ENCODE measurements around the gene FAM72B.
A peak's percentile ranks its signal among the peaks of the same experiment; 100 is the strongest.
"Not testable (repeated sequence)": the region's sequence is repeated elsewhere in the genome, so short reads cannot be mapped to it uniquely, and the experiment has no call there.

The FAM72B gene

DNA sequence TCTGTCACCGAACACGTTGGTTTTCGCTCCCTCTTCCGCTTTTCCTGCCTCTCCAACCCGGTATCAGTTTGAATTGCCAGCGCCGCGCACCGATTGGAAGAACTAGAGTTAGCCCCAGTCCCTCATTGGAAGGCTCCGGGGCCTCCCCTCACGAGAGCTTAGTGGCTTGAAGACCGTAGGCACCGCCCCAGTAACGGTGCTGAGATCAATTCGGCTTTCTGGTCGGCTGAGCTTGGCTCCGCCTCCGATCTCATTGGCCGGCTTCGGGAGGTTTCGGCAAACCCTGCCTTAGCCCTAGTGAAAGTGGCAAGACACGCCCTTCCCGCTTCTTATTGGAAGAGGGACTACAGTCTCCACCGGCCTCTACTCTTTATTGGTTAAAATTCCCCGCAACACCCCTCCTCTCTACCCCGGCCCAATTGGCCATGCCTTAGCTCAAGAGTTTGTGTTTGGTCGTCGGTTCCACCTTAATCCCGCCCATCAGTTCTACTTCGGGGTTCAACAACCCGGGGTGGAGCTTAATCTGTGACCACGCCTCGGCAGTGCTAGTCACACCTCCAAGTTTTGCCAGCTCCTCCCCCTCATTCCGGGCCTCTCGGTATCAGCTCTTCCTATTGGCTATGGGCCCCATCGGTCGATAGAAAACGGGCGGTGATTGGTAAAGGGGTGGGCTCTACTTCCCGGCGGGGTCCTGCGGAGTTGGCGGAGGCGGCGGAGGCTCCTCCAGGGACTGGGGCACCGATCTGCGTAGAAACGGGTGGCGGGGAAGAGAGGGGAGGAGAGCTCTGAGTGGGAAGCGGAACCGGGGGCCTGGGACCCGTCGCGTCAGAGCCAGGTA, at the start of gene FAM72B, which contains the start of gene SRGAP2C:
Gene FAM72B, minus strand, starts transcription at position 51 of the 838 bp plus-strand sequence. CDS start 851 bp downstream, outside the sequence.
Gene SRGAP2C, plus strand, starts transcription at position 686 of the 838 bp plus-strand sequence. CDS start 2,472 bp downstream, outside the sequence.
- peak; percentile 99 for DNase-seq

DNA sequence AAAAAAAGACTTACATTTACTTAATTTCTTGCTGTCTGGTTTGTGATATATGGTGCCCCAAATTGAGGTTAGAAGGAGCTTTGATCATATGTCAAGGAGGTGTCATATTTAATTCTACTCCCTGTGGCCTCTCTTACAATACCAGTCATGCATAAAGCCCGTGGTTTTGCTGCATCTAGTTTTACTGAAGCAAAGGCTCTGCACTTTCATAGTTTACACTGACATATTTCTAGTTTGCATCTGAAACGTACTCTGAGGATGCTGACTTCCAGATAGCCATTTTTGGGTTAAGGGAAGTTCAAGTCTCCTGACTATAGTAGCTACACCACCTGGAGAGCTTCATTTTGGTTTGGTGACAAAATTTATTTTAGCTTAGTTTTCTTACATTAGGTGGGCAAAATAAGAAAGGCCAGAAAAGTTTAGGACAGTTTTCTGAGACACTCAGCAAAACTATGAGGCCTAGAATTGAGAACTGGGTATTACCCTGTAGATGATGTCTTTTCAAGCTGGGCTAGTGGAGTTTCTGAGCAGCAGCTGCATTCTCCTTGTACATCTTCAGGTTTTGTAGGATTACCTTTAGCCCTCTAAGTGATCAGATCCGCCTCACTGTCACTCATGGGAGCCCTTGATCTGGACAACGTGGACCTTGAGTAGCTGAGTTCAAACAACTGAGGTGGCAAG, 48.4 kb upstream of the FAM72B start:
- DNase-seq, result not testable (repeated sequence)

DNA sequence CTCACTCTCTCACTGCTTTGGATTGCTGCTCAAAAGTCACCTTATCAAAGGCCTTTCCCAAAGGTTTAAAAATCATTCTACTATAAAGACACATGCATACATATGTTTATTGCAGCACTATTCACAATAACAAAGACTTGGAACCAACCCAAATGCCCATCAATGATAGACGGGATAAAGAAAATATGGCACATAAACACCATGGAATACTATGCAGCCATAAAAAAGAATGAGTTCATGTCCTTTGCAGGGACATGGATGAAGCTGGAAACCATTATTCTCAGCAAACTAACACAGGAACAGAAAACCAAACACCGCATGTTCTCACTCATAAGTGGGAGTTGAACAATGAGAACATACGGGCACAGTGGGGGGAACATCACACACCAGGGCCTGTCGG, 46.5 kb upstream of the FAM72B start:
- not testable (repeated sequence) for DNase-seq

- not testable (repeated sequence) for DNase-seq
These were observed 43.6 kb upstream of the FAM72B start for GRCh38 chr1:121227544-121228330.

DNA sequence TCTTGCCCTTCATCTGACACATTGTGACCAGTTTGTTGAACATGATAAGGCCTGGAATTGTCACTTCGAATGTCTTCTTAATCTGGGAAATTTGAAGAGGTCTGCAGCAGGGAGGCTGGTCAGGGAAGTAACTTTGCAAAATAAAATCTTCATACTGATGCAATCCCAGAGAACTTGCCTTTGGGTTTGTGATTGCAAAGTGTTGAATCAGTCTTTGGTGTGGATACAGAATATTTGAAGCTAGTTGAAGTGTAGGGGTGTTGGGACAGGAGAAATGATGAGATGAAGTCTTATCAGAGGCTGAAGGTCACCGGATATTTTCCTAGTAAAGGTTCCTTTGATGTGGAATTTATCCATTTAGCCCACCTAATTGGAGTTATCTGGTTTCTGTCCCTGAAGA, 42.8 kb upstream of the FAM72B start:
- DNase-seq, result not testable (repeated sequence)

DNA sequence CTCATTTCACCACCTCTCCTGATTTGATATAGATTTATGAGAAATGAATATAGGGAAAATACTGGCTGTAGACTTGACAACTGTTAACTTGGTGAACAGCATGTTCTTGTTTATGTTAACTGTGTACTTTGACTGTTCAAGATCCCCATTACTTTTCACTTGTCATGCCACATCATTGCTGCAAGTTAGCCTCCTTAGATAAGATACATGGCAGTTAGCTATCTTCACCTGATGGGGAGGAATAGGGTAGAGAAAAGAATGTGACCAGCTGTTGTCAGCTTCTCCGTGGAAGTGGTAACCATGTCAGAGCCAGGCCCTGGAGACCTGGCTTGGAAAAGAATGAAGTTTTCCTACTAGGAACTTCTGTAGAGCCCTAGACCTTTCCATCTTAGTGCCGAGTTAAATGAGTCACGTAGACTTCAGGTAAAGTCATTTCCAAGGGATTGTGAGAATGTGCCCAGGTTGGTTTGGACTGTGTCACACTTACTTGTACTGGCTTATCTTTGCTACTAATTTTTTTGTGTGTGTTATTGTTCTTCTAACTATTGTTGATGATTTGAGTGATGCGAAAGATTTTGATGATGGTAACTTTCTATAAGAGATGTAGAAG, 42.3 kb upstream of the FAM72B start:
- DNase-seq, result not testable (repeated sequence)

- DNase-seq, result not testable (repeated sequence)
These were observed 40.6 kb upstream of the FAM72B start for GRCh38 chr1:121224714-121225113.

GRCh38 chr1:121221770-121222169, 37.6 kb upstream of the FAM72B start:
- DNase-seq, result not testable (repeated sequence)

DNA sequence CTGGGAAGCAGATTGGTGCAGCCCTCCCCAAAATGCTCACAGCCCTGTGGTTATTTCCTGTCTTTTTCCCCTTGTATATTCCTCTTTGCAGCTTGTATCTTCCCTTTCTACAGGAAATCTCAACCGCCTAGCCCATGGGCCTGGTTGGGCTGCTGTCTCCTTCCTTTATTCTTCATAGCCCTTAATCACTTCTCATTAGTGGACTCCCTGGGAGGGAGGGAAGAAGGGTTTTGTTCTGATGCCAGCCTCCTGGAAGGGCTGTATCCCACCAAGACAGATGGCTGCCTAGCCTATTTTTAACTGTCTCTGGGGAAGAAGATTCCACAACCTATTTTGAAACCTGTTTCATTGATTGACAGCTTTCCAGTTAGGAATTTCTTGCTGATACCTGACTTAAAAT, 32.5 kb upstream of the FAM72B start:
- DNase-seq, result not testable (repeated sequence)

DNA sequence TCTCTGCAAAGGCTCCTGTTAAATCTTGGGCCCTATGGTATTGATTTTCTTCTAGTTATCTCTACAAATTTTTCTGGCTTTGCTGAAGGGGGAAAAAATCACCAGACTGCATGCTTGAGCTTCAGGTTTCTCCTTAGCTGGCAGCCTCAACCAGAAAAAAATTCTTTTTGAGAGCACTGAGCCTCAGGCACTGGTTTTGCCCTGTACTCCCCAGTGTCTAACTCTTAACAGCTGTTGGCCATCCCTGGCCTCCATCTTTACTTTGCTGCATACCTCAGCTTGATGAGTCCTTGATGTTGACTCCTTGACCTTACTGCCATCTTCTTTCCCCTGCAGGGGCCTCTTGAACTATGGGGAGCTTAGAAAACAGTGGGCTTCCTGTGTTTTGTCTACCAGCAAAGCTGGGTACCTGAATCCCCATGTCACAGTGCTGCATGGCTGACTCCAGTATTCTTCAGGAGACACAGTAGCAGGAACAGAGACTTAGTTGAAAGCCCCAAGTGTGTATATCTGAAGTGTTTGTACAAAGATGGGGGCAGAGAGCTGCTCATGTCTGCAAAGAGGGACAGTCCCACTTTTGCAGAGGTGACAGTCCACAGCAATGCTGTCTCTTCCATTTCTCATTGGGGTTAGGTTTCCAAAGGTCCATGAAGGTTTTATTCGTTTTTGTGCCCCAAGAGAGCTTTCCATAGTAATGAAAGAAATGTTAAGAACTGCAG, 31.7 kb upstream of the FAM72B start:
- not testable (repeated sequence) for DNase-seq

GRCh38 chr1:121214544-121215156, 30.5 kb upstream of the FAM72B start:
- DNase-seq, result not testable (repeated sequence)

- not testable (repeated sequence) for DNase-seq
These were observed 29.4 kb upstream of the FAM72B start for GRCh38 chr1:121213491-121213890.

- not testable (repeated sequence) for DNase-seq
These were observed 26.6 kb upstream of the FAM72B start for GRCh38 chr1:121210778-121211177.

- not testable (repeated sequence) for DNase-seq
These were observed 24.2 kb upstream of the FAM72B start for GRCh38 chr1:121208375-121208774.

DNA sequence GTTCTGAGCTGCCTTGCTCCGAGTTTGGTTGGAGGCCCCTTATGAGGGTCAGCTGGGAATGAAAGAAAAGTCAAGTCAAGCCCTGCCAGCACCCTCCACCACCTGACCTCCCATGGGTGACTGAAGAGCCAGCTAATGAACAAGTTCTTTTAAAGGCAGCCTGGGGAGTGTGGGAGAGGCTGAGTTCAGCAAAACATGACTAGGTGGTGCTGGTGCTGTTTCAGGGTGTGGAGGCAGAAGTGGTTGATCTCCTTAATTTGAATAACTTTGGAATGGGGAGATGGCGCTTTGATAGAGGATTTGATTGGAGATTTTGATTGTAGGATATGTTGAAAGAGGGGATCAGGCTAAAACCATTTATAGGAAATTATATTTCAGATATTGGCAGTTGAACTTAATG, 23.2 kb upstream of the FAM72B start:
- not testable (repeated sequence) for DNase-seq

DNA sequence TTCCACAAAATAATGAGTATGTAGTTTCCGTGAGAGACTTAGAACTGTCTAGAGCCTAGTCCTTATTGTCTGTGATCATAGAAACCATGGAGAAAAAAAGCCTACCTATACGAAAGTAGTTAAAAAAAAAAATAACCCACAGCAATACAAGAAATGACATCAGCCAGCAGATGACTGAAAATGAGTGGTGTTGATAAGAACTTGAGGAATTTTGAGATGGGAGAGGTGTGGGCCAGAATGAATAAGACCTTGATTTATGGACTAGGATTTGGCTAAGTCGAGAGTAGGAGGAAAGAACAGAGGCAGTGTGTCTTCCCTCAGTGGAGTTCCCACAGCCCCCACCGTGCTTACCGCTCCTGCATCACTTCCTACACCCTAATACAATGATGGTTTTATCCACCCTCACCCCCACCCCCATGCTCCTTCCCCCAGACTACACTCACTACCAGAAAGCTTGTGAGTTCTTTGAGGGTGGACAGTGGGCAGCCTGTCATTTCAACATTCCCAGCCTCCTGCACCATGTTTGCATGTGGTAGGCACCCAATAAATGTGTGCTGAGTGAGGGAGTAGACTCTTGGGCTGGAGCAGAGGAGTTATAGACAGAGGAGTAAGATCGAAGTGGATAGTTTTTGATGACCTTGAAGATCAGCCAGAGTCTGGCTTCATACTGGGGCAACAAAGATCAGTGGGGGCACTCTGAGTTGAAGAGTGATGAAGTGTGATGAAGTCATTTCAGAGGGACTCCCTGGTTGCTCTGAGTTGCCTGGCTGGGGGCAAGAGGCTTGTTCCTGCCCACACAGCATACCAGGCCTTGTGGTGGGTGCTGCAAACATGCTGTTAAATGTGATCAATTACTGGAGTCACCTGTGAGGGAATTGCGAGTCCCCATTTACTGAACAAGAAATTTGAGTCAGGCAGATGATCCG, 21.9 kb upstream of the FAM72B start:
- not testable (repeated sequence) for DNase-seq

GRCh38 chr1:121202986-121203385, 18.8 kb upstream of the FAM72B start:
- not testable (repeated sequence) for DNase-seq

GRCh38 chr1:121200985-121201981, 17.1 kb upstream of the FAM72B start:
- DNase-seq, result not testable (repeated sequence)

GRCh38 chr1:121200232-121200631, 16.1 kb upstream of the FAM72B start:
- not testable (repeated sequence) for DNase-seq

All from NCI-H1092 (cell line).